Stomach (tissue), 4 donors: ENCODE data around the gene PERCC1.

ENCODE experiments used
- CTCF ChIP-seq, 7 experiments: fragments of 450-650 bp in 4 of 7; fragments of 200-600 bp in 3 of 7; sonication (generic) in 3 of 7; IDR thresholded peaks; one replicate each; pipeline ENCODE4 v1.5.1; 2016 to 2019; ENCODE audit warnings: antibody characterized with exemption in 7 of 7, control low read depth in 2 of 7, mild to moderate bottlenecking in 1 of 7
- EP300 ChIP-seq: sonication (generic); formaldehyde crosslinking; IDR thresholded peaks from one replicate; pipeline ENCODE4 v1.6.1; 2017; ENCODE audit warnings: antibody characterized with exemption
- POLR2A ChIP-seq, 4 donors: fragments of 450-650 bp; IDR thresholded peaks; one replicate each; pipeline ENCODE4 v1.6.1; 2016; ENCODE audit warnings: antibody characterized with exemption in 4 of 4, control low read depth in 2 of 4, mild to moderate bottlenecking in 1 of 4, moderate library complexity in 1 of 4
- POLR2AphosphoS5 ChIP-seq, 3 donors: sonication (generic); formaldehyde crosslinking; IDR thresholded peaks; one replicate each; pipeline ENCODE4 v1.6.1; 2016; ENCODE audit warnings: antibody characterized with exemption in 3 of 3

- TF ChIP-seq CTCF (IDR thresholded peaks at IDR 0.05): no peak
- TF ChIP-seq POLR2AphosphoS5 (IDR thresholded peaks at IDR 0.05): no peak
- no peak for TF ChIP-seq POLR2A (IDR thresholded peaks at IDR 0.05)
- no peak for TF ChIP-seq EP300
Observed at GRCh38 chr16:1474082-1474795, 43.4 kb downstream of the PERCC1 start.
